AG04449 (cell line): ENCODE results near the gene VSX1.

Source experiments
- CTCF ChIA-PET: fragments of 350-600 bp; formaldehyde crosslinking; extraction: SDS; loops from one replicate; lab custom pipeline; 2021; ENCODE audit warnings: antibody characterized with exemption; lab: Yijun Ruan, JAX
- POLR2A ChIA-PET: fragments of 400-600, 350-600 bp; formaldehyde crosslinking; extraction: SDS; loops from one replicate; lab custom pipeline; 2020; ENCODE audit warnings: antibody characterized with exemption, inconsistent platforms; lab: Yijun Ruan, JAX
- DNase-seq: peaks from one replicate; pipeline ENCODE4 v3.0.0-alpha.2; 2010; ENCODE audit warnings: low read depth, low spot score
- H3K4me3 ChIP-seq: 2 replicates; pipeline ENCODE4 v1.5.1; 2011; ENCODE audit warnings: low read depth, mild to moderate bottlenecking, control low read depth, low read length
- TF ChIP-seq, protein P1 (sequence below): IDR thresholded peaks from one replicate; pipeline ENCODE4 v1.5.1; 2011; ENCODE audit warnings: mild to moderate bottlenecking, moderate library complexity, low read length, control low read depth, inconsistent platforms; ENCODE audit not compliant: insufficient read depth; ENCODE audit errors: missing control alignments

Gene VSX1

DNA sequence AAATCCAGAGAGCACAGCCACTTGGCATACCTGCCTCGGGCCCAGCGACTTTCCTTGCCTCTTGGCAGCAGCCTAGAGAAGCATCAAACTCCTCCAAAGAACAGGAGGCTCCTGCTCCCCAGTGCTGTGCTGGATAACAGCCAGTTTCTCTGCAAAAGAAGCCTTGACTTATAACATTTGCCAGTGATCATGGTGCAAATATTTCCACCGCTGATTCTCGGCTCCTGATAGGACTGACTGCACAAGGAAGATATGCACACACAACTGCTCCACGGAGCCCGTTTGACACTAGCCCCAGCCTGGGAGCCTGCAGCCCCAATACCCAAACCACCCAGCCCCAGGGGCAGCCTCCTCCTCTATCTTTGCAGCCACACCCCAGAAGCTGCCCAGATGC is 41.5 kb downstream of the VSX1 start:
- no peak for DNase-seq
- POLR2A ChIA-PET = no interaction called here
- no peak overlapping the region for H3K4me3 ChIP-seq
- CTCF ChIA-PET = interaction anchor here (1.0 kb wide), 1 partner anchor 25 kb away, joined by 3 read pairs; no protein-coding TSS in a partner anchor
- TF ChIP-seq, protein P1, sequence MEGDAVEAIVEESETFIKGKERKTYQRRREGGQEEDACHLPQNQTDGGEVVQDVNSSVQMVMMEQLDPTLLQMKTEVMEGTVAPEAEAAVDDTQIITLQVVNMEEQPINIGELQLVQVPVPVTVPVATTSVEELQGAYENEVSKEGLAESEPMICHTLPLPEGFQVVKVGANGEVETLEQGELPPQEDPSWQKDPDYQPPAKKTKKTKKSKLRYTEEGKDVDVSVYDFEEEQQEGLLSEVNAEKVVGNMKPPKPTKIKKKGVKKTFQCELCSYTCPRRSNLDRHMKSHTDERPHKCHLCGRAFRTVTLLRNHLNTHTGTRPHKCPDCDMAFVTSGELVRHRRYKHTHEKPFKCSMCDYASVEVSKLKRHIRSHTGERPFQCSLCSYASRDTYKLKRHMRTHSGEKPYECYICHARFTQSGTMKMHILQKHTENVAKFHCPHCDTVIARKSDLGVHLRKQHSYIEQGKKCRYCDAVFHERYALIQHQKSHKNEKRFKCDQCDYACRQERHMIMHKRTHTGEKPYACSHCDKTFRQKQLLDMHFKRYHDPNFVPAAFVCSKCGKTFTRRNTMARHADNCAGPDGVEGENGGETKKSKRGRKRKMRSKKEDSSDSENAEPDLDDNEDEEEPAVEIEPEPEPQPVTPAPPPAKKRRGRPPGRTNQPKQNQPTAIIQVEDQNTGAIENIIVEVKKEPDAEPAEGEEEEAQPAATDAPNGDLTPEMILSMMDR = no peak

DNA sequence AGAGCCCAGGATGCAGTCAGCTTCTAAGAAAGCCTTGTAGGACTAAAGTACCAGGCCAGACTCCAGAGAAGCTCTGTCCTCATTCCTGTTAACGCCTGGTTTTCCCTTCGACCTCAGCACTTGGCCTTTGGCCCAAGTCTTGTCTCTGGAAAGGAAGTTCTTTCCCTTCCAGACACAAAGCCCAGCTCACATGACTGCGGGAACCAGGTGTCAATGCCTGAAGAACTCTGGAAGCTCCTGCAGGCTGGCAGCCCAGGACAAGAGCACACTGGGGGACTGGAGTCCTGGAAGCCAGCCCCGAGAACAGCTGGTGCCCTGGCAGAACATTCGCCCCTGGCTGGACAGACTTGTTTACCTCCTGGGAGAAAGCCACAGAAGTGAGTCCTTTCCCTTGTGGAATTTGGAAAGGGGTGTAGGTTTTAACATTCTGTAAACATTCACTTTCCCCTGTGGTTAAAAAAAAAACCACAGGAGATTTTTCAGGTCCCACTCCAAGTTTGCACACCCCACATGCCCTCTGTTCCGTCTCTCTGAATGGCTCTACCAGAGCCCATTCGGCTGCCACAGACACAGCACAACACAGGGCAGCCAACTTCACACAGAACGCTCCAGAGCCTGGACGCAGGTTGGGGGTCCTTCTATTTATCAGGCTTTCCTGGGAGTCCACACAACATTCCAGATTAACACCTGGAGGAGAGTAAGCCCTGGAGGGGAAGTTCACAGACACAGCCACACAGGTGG is 42.1 kb downstream of the VSX1 start:
- ChIA-PET POLR2A (no interaction called here), CTCF (no interaction called here)
- TF ChIP-seq, protein P1 = no peak
- no peak for DNase-seq
- H3K4me3 ChIP-seq = no peak overlapping the region

DNA sequence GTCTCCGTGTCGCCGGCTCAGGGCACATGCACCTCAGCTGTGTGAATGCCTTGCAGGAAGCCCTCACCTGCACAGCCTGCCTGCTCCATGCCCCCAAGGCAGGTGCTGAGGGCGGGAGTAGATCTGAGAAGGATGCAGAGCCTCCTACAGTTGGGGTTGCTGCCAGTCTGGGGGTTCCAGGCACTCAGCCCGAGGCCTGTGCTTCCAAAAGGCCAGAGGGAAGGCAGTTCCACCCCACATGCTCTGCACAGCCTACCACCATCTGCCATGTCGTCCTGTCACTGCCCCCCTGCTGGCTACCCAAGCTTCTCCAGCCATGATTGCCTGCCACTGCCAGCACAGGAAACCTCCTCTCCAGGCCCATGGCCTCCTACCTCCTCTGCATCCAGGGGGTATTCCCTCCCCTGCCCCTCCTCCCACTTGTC is 43.3 kb downstream of the VSX1 start:
- no peak overlapping the region for H3K4me3 ChIP-seq
- ChIA-PET CTCF (no interaction called here), POLR2A (no interaction called here)
- no peak for DNase-seq
- TF ChIP-seq, protein P1 = no peak

DNA sequence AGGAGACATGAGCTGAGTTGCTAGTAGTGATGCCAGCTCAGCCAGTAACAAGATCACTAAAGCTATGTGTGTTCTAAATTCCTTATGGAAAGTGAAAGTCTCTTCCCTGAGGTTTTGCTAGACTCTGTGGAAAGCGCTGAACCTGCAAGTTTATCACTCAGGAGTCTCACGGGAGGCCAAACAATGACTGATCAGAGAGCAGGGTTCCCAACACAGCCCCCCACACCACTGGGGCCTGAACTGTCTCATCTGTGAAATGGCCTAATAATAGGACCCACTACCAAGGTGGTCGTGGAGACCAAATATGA is 43.9 kb downstream of the VSX1 start:
- ChIA-PET CTCF (interaction anchor here (1.5 kb wide), 1 partner anchor 12 kb away, joined by 3 read pairs; no protein-coding TSS in a partner anchor), POLR2A (no interaction called here)
- no peak for DNase-seq
- TF ChIP-seq, protein P1 = no peak
- H3K4me3 ChIP-seq = no peak overlapping the region

DNA sequence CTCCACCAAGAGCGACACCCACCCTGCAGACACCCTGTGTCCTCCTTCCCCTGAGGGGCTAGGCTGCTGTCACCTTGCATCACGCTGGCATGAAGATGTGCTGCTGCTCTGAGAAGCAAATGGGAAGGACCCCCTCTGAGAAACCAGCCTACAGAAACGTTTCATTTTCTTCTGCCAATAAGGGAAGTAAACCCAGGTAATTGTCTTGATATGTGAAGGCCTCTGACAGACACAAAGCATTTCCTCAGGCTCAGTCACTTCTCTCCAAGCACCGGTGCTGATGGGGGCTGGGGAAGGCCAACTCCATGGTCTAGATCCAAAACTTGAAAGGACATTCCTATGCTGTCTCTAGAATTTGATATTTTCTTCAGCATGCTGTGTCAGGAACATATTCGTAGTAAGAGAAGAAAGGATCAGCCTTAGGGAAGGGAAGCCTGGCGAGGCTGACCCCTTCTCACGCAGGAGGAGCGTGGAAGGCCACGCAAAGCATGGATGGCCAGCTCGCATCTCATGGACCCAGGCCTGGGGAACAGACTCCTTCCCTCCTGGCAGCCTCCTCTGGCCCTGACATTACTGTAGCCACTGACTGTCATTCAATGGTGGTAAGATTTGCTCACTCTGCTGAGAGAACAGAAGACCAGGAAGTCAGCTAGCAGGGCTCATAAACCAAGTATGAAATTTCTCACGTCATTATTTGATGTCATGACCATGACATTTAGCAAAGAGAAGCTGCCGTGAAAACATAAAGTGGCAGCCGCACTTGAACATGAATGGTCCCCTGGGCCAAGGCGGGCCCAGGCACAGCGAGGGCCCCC is 44.4 kb downstream of the VSX1 start:
- H3K4me3 ChIP-seq = no peak overlapping the region
- ChIA-PET CTCF (interaction anchor here (1.5 kb wide), 1 partner anchor 12 kb away, joined by 3 read pairs; no protein-coding TSS in a partner anchor), POLR2A (no interaction called here)
- TF ChIP-seq, protein P1 = no peak
- no peak for DNase-seq

DNA sequence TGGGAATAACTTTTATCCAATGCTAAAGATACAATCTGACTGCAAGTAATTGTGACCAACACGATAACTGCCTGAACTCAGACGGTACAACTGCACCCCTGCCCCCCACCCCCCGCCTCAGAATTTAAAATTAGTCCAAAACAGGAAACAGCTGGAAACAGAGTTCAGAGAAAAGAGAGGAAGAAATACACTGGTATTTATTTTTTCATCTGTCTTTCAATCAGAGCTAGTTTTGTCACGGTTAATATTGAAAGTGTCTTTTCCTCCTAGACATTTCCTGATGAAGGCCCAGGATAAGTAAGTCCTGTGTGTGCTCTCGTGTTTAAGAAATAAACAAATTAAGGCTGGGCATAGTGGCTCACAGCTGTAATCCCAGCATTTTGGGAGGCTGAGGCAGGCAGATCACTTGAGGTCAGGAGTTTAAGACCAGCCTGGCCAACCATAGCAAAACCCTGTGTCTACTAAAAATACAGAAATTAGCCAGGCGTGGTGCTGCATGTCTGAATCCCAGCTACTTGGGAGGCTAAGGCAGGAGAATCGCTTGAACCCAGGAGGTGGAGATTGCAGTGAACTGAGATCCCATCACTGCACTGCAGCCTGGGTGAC is 45.5 kb downstream of the VSX1 start:
- ChIA-PET CTCF (interaction anchor here (1.2 to 1.5 kb wide), 2 partner anchors 9 to 13 kb away, joined by 3 to 4 read pairs; no protein-coding TSS in a partner anchor), POLR2A (no interaction called here)
- DNase-seq = no peak
- H3K4me3 ChIP-seq = no peak overlapping the region
- TF ChIP-seq, protein P1 = no peak
